ENCODE results near the gene ADAM33. TPM values are rescaled to one million over a fixed set of nuclear protein-coding genes. Genes with fewer than 3 reads are reported as not detected.

ADAM33 gene
- total RNA-seq, 4 donors from 2014 or later = 5.6 to 175 (median 23.3) TPM

GRCh38 chr20:3630429-3630828 lies 51.4 kb downstream of the ADAM33 start:
- Histone ChIP-seq H3K4me3 (no peak overlapping the region), H3K27me3 (no peaks in the 10 kb centered on the region), H3K27ac (no peak overlapping the region), H3K4me1 (no peaks in the 10 kb centered on the region), H3K9me3 (no peaks in the 10 kb centered on the region), H3K36me3 (peaks cover 0 to 21% (median 0%) of the 10 kb centered on the region in 3 donors)
- TF ChIP-seq POLR2A (IDR thresholded peaks at IDR 0.05) (no peak), CTCF (IDR thresholded peaks at IDR 0.05) (no peak)
- no peak for DNase-seq

- no peak overlapping the region for H3K4me3 ChIP-seq
- H3K4me1 ChIP-seq = no peaks in the 10 kb centered on the region
- peaks cover 0 to 21% (median 0%) of the 10 kb centered on the region in 3 donors for H3K36me3 ChIP-seq
- no peaks in the 10 kb centered on the region for H3K27me3 ChIP-seq
- TF ChIP-seq CTCF (IDR thresholded peaks at IDR 0.05) (no peak), POLR2A (IDR thresholded peaks at IDR 0.05) (no peak)
- DNase-seq = no peak
- no peaks in the 10 kb centered on the region for H3K9me3 ChIP-seq
- no peak overlapping the region for H3K27ac ChIP-seq
Measured at GRCh38 chr20:3629893-3630292, 51.9 kb downstream of the ADAM33 start.

- TF ChIP-seq CTCF (IDR thresholded peaks at IDR 0.05) = no peak
- no peak for TF ChIP-seq POLR2A (IDR thresholded peaks at IDR 0.05)
- Histone ChIP-seq H3K4me3 (no peak overlapping the region), H3K9me3 (no peaks in the 10 kb centered on the region), H3K27me3 (no peaks in the 10 kb centered on the region), H3K27ac (no peak overlapping the region), H3K36me3 (peaks cover 0 to 20% (median 0%) of the 10 kb centered on the region in 3 donors), H3K4me1 (no peaks in the 10 kb centered on the region)
- no peak for DNase-seq
Measured at GRCh38 chr20:3628502-3629314, 53.1 kb downstream of the ADAM33 start.

- no peak for TF ChIP-seq POLR2A (IDR thresholded peaks at IDR 0.05)
- TF ChIP-seq CTCF (IDR thresholded peaks at IDR 0.05) = no peak
- no peak overlapping the region for H3K4me3 ChIP-seq
- H3K36me3 ChIP-seq = peaks cover 0 to 20% (median 0%) of the 10 kb centered on the region in 3 donors
- H3K4me1 ChIP-seq = no peaks in the 10 kb centered on the region
- no peaks in the 10 kb centered on the region for H3K9me3 ChIP-seq
- no peak overlapping the region for H3K27ac ChIP-seq
- no peaks in the 10 kb centered on the region for H3K27me3 ChIP-seq
- no peak for DNase-seq
Measured at GRCh38 chr20:3627476-3627875, 54.3 kb downstream of the ADAM33 start.

- no peak for TF ChIP-seq POLR2A (IDR thresholded peaks at IDR 0.05)
- TF ChIP-seq CTCF (IDR thresholded peaks at IDR 0.05) = no peak
- Histone ChIP-seq H3K4me3 (no peak overlapping the region), H3K9me3 (no peaks in the 10 kb centered on the region), H3K27ac (no peak overlapping the region), H3K36me3 (peaks cover 0 to 16% (median 0%) of the 10 kb centered on the region in 3 donors), H3K27me3 (no peaks in the 10 kb centered on the region), H3K4me1 (no peaks in the 10 kb centered on the region)
- no peak for DNase-seq
Measured at GRCh38 chr20:3622406-3622805, 59.4 kb downstream of the ADAM33 start.

Data from Peyer's patch (tissue), 4 donors.